ENCODE data around the gene HSP90AA1. TPM values are rescaled to one million over a fixed set of nuclear protein-coding genes. Genes with fewer than 3 reads are reported as not detected.

The HSP90AA1 gene
- total and polyA plus RNA-seq, 2 experiments from 2014 or later = 1,401 to 2,107 TPM

- no peak for TF ChIP-seq CTCF (conservative IDR thresholded peaks at IDR 0.05; ENCODE audit: low read depth in 2 of 2)
Measured at GRCh38 chr14:102077382-102077709, 9.5 kb downstream of the HSP90AA1 start (continued).

DNA sequence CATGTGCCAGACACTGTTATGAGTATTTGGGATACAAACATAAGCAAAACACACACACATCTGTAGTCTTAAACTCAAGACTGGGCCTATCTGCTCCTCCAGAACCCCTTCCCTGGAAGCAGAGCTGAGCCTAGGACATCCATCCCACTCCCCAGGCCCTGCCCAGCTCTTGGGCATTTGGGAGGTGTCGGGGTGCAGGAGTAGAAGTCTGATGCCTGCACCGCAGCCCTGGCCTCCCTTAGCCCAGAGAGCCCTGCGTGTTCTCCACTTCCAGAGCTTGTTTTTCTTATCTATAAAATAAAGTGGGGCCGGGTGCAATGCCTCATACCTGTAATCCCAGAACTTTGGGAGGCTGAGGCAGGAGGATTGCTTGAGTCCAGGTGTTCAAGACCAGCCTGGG lies 11.7 kb downstream of the HSP90AA1 start:
- Mint-ChIP-seq H3K27ac (no peak overlapping the region), H3K27me3 (ENCODE audit: insufficient read depth, low read depth, poor library complexity) (peaks cover 12% of the 10 kb centered on the region), H3K4me1 (no peaks in the 10 kb centered on the region), H3K4me3 (no peak overlapping the region), H3K36me3 (ENCODE audit: low read depth) (peaks cover 46% of the 10 kb centered on the region), H3K9me3 (peaks cover 6% of the 10 kb centered on the region; the same call in 2 of the 3 replicates)
- H3K27me3 ChIP-seq (ENCODE audit: insufficient read depth) = no peaks in the 10 kb centered on the region
- no peak overlapping the region for H2AFZ ChIP-seq
- H3K36me3 ChIP-seq (ENCODE audit: insufficient read depth) = peaks cover 13% of the 10 kb centered on the region
- H3K4me2 ChIP-seq = no peak overlapping the region
- H3K4me1 ChIP-seq (ENCODE audit: insufficient read depth) = no peaks in the 10 kb centered on the region
- DNase-seq (ENCODE audit: low spot score) (no peak), ATAC-seq (no peak)
- H3F3A ChIP-seq (replicated peaks; ENCODE audit: low read depth) = peaks cover 20% of the 10 kb centered on the region
- peaks cover 6% of the 10 kb centered on the region; the same call in 1 of the 2 replicates for H4K20me1 ChIP-seq (replicated peaks; ENCODE audit: insufficient read depth)
- no peak overlapping the region for H3K4me3 ChIP-seq
- no peaks in the 10 kb centered on the region for H3K79me2 ChIP-seq (replicated peaks; ENCODE audit: insufficient read depth)
- no peaks in the 10 kb centered on the region for H3K9me2 ChIP-seq (ENCODE audit: insufficient read depth)
- H3K27ac ChIP-seq (ENCODE audit: low read depth) = no peak overlapping the region
- no peak for TF ChIP-seq CREB1 (CRISPR knock-in tag; IDR thresholded peaks at IDR 0.05; ENCODE audit: low read depth)
- TF ChIP-seq POLR2AphosphoS5 (IDR thresholded peaks at IDR 0.05; ENCODE audit: low read depth) = no peak
- TF ChIP-seq ZNF331 (CRISPR knock-in tag; IDR thresholded peaks at IDR 0.05; ENCODE audit: low read depth) = no peak
- no peak for TF ChIP-seq CTCF (conservative IDR thresholded peaks at IDR 0.05; ENCODE audit: low read depth in 2 of 2)
- TF ChIP-seq EZH2 (IDR thresholded peaks at IDR 0.05; ENCODE audit: low read depth, unreplicated experiment) = no peak
- no peak for TF ChIP-seq JUNB (IDR thresholded peaks at IDR 0.05; ENCODE audit: unreplicated experiment)
- no peak for TF ChIP-seq ZNF462 (CRISPR knock-in tag; IDR thresholded peaks at IDR 0.05)
- TF ChIP-seq EZH2phosphoT487 (IDR thresholded peaks at IDR 0.05; ENCODE audit: unreplicated experiment) = no peak
- TF ChIP-seq NANOG (IDR thresholded peaks at IDR 0.05; ENCODE audit: borderline replicate concordance) = no peak
- no peak for TF ChIP-seq STAT1 (IDR thresholded peaks at IDR 0.05; ENCODE audit: unreplicated experiment)
- TF ChIP-seq ZNF114 (CRISPR knock-in tag; IDR thresholded peaks at IDR 0.05) = no peak
- TF ChIP-seq REST (IDR thresholded peaks at IDR 0.05; ENCODE audit: unreplicated experiment) = no peak

Measured in GM23338 (cell line).